C4-2B (cell line): ENCODE data around the gene ZFAND3.

Source experiments
- H3K27ac ChIP-seq: fragments of 450-650 bp; 2 replicates; pipeline ENCODE4 v1.5.1; 2017
- ZFX ChIP-seq: fragments of 450-650 bp; IDR thresholded peaks from 2 replicates; pipeline ENCODE4 v1.6.1; 2017
- TF ChIP-seq, protein P1 (sequence below): fragments of 450-650 bp; conservative IDR thresholded peaks from 2 replicates; pipeline ENCODE4 v1.5.1; 2017; ENCODE audit warnings: mild to moderate bottlenecking

The ZFAND3 gene

DNA sequence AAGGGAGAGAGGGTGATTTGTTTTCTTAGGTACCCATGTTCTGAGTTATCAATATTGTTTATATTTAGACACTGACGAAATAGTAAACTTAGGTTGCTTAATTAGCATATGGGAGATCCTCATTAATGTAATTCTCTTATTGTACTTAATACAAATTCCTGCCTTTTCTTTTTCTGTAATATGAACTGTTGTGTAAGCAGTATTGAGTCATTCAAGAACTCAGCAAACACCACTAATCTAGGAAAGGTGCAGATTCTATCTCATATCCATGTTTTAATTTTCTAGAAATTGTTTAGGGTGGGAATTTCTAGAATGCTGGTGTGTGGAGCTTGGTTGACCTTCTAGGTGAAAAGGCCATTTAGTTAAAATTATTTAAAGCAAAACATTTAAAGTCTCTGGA is 216.0 kb downstream of the ZFAND3 start:
- H3K27ac ChIP-seq, result no peak overlapping the region
- no peak for TF ChIP-seq ZFX
- TF ChIP-seq, protein P1, sequence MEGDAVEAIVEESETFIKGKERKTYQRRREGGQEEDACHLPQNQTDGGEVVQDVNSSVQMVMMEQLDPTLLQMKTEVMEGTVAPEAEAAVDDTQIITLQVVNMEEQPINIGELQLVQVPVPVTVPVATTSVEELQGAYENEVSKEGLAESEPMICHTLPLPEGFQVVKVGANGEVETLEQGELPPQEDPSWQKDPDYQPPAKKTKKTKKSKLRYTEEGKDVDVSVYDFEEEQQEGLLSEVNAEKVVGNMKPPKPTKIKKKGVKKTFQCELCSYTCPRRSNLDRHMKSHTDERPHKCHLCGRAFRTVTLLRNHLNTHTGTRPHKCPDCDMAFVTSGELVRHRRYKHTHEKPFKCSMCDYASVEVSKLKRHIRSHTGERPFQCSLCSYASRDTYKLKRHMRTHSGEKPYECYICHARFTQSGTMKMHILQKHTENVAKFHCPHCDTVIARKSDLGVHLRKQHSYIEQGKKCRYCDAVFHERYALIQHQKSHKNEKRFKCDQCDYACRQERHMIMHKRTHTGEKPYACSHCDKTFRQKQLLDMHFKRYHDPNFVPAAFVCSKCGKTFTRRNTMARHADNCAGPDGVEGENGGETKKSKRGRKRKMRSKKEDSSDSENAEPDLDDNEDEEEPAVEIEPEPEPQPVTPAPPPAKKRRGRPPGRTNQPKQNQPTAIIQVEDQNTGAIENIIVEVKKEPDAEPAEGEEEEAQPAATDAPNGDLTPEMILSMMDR, result no peak

DNA sequence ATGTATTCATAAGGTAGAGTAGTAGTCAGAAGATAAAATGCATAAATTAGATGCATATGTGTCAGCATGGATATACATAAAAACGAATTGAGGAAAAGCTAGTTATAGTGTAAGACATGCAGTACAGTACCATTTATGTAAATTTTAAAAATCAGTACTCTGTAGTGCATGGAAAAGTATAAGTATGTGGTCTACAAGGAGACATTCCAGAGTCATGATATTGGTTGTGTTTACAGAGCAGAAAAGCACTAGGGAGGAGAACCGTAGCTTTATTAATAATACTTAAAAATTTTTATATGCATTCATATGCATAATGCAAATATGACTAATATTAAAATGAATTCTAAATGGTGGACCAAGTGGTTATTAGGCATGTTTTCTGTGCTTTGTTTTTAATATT is 220.0 kb downstream of the ZFAND3 start:
- H3K27ac ChIP-seq, result no peak overlapping the region
- TF ChIP-seq, protein P1, result no peak
- TF ChIP-seq ZFX, result no peak

DNA sequence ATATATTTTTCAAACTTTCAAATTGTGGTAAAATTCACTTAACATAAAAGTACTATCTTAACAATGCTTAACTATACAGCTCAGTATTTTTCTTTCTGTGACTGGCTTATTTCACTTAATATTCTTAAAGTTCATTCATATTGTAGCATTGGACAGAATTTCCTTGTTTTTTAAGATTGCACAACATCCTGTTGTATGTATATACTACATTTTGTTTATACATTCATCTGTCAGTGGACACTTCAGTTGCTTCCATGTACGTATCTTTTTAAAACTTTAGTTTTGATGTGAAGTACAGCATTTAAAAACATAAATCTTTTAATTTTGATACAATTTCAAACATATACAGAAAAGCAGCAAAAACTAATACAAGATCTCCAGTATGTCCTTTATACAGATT is 220.7 kb downstream of the ZFAND3 start:
- TF ChIP-seq, protein P1, result no peak
- TF ChIP-seq ZFX, result no peak
- no peak overlapping the region for H3K27ac ChIP-seq

DNA sequence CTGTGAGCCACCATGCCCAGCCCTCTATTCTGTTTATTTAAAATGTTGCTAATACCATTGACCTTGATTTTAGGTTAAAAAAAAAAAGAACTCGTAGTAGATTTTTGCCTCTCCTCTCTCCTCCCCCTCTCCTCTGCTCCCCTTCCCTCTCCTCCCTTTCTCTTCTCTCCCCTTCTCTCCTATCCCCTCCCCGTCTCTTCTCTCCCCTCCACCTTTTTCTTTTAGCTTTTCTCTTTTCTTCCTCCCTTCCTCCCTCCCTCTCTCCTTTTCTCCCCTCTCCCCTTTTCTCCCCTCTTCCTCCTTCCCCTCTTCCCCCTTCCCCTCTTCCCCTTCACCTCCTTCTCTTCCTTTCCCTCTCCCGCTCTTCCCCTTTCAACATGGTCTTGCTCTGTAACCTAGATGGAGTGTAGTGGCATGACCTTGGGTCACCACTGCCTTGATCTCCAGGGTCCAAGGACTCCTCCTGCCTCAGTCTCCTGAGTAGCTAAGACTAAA is 223.8 kb downstream of the ZFAND3 start:
- H3K27ac ChIP-seq, result no peak overlapping the region

DNA sequence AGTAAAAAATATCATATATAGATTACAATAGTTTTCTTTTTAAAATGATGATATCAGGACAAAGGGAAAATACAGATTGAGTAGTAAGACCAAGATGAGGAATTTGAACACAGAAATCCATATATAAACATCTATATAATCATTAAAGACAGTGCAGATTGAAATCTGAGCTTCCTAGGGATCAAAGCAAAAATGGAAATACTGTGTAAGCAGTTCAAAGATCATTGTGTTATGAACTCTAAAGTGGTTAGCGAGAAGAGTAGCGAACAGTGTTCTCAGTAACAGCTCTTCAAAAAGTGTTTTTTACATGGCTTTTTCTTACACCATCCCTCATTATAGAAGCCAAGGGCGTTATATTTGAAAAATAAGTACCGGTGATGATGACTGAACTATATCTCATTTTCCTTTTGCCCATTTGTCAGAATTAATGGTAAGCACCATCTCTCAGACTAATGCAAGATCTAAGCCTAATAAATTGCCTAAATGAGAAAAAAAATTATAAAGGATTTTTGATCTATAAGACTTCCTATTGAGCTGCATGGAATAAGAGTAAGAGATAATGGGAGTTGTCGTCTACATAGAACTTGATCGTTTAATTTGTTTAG is 226.3 kb downstream of the ZFAND3 start:
- TF ChIP-seq, protein P1, result no peak
- TF ChIP-seq ZFX, result no peak
- no peak overlapping the region for H3K27ac ChIP-seq

More for the DNA sequence above, 223.8 kb downstream of the ZFAND3 start:
- no peak for TF ChIP-seq ZFX
- TF ChIP-seq, protein P1, result no peak

DNA sequence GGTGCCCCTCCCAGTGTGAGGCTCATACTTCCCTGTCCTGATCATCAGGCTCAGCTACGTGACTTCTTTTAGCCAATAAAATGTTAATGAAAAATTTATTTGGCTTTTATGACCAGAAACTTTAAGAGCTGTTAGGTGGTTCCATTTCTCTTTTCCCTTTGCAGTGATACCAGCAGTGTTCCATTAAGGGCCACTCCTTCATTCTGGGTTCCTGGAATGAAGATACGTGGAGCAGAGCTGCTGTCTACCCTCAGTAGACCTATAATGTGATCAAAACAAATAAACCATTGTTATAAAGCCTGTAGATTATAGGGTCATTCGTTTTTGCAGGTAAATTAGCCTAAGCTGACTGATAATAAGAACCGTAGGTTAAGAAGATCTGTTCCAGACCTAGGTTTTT is 228.0 kb downstream of the ZFAND3 start:
- TF ChIP-seq ZFX, result no peak
- TF ChIP-seq, protein P1, result no peak
- H3K27ac ChIP-seq, result no peak overlapping the region

DNA sequence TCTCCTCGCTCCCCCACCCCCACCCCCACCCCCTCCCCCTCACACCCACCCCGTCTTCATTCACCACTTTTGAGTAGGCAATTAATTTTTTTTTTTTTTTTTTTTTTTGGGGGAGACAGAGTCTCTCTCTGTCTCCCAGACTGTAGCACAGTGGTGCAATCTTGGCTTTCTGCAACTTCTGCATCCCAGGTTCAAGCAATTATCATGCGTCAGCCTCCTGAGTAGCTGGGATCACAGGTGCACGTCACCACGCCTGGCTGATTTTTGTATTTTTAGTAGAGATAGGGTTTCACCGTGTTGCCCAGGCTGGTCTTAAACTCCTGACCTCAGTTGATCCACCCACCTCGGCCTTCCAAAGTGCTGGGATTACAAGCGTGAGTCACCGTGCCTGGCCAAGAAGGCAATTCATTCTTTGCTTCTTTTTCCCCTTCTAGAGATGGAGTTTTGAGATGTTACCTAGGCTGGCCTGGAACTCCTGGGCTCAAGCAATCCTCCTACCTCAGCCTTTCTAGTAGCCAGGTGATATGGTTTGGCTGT is 230.4 kb downstream of the ZFAND3 start:
- peak overlapping the region; percentile 43 for H3K27ac ChIP-seq
